NK-92 (cell line): Measurements from ENCODE around the gene KCTD4.
"Not testable (repeated sequence)": the region's sequence is repeated elsewhere in the genome, so short reads cannot be mapped to it uniquely, and the experiment has no call there.

Source experiments
- DNase-seq: peaks from one replicate; lab custom pipeline; 2025; ENCODE audit not compliant: unreplicated experiment; lab: John Stamatoyannopoulos, UW

KCTD4 gene

GRCh38 chr13:45216193-45216592, 15.3 kb upstream of the KCTD4 start:
- DNase-seq = no peak

DNA sequence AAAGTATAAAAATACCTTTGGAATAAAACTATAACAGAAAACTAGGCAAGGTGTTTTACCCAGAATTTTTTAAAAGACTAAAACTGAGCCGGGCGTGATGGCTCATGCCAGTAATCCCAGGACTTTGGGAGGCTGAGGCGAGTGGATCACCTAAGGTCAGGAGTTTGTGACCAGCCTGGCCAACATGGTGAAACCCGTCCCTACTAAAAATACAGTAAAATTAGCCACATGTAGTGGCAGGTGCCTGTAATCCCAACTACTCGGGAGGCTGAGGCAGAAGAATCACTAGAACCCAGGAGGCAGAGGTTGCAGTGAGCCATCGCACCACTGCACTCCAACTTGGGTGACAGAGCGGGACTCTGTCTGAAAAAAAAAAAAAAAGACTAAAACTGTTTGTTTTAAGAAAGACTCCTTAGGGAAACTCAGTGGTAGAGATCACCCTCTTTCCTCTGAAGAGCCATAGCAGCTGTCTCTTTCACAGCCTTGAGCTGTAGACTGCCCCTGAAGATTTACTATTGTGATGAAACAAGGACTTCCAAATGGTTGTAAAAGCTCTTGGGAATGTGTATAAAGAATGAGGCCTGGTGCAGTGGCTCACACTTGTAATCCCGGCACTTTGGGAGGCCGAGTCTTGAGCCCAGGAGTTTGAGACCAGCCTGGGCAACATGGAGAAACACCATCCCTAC, 14.7 kb upstream of the KCTD4 start:
- no peak for DNase-seq

GRCh38 chr13:45209229-45209628, 8.4 kb upstream of the KCTD4 start:
- no peak for DNase-seq

DNA sequence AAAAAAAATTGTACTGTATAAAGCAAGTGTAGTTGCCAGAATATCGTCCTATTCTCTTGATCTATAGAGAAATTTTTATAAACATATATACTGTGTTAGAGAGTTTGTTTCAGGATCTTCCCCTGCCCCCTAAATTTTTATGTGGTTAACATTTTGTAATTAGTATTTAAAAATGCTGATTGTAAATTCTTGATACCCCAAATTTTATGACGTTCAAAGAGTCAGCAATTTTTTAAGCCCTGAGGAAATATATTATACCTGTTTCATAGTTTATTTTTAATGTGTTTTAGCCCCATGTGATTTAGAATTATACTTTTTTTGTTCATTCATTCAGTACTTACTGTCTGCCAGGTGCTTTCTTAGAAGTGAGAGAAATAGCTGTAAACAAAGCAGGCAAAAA, 7.3 kb upstream of the KCTD4 start:
- DNase-seq = no peak

- DNase-seq = no peak
Observed at GRCh38 chr13:45207319-45207718, 6.5 kb upstream of the KCTD4 start.

DNA sequence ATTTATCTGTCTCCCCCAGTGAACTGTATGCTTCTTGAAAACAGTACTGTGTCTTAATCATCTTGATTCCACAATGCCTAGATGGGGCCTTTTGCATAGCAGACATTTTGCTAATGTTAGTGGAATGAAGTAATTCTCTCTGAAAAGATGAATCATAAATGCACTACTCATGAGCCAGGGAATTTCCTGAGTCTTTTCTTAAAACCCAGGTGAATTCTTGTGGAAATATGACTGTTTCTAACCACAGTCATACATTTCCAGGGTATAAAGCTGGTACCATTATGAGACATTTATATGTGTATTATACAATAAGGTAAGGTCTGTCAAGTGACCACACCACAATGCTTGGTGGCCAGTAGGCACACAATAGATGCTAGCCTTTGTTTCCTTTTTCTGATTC, 5.5 kb upstream of the KCTD4 start:
- DNase-seq = no peak

GRCh38 chr13:45205124-45205523, 4.3 kb upstream of the KCTD4 start:
- DNase-seq = no peak

- DNase-seq = no peak
Observed at GRCh38 chr13:45199711-45200110, 1.1 kb downstream of the KCTD4 start.

GRCh38 chr13:45198924-45199323, 1.9 kb downstream of the KCTD4 start:
- no peak for DNase-seq

DNA sequence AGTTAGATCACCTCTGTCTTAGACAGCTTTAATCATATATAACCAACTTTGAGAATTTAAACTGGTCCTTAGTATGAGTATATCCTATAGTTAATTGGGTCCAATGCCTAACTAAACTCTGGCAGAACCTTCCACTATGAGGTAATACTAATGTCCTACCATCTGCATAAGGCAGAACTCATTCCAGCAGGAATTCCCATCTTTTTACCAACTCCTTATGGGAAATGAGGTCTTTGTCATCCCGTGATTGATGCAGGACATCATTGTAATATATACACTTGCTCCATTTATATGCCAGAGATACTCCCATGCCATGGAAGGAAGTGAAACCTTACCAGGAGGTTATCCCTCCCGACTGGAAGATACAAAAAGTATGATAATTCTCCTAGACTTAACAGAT, 2.8 kb downstream of the KCTD4 start:
- no peak for DNase-seq

DNA sequence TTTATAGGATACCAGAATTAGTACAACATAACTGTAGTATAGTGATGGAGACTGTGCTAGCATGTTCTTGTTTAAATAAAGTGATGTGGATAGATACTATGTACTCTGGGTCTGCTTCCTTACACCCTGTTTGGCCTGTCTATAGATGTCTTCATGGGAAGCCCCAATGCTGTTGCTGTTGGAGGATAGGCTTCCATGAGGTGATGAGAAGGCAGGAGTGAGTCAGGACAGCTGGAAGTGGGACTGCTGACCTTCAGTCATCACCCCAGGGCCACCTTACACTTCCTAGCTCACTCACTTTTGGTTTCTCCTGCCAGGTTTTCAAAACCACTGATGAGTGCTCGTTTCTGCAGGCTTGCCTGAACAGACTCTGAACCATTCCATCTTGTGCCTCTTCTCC, 4.2 kb downstream of the KCTD4 start:
- no peak for DNase-seq

DNA sequence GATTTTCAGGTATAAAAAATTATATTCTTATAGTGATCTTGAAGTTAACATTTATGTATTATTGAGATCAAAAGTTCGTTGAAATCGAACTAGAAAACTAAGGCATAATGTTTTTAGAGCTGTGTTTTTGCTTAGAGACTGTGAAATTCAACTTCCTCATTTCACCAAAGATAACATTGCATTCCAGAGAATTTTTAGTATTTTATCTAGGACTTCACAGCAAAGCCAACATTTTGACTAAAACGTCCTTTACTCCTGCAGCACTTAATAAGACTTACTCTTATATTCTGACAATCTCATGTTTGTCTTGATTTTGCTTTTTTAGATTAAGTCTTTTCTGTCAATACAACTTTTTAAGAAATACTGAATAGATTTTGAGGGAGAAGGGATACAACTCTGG, 4.7 kb downstream of the KCTD4 start:
- DNase-seq = no peak

DNA sequence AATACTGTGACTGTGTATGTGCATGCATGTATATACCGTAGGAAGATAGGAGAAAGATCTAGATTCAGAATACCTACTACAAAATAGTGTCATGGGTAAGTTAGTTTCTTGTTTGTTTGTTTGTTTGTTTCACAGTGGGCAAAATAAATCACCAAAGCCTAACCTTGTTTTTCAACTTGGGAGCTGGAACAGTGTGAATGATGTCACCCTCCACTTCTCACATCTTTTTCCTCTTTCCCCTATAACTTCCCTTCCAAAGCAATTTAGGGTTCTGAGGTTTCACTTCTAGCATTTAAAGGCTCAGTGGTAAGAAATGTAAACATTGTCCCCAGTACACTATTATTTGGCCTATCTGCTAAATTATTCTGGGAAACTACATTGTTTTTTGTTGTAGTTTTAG, 5.4 kb downstream of the KCTD4 start:
- DNase-seq = no peak

- DNase-seq = no peak
Observed at GRCh38 chr13:45194081-45194939, 6.5 kb downstream of the KCTD4 start.

DNA sequence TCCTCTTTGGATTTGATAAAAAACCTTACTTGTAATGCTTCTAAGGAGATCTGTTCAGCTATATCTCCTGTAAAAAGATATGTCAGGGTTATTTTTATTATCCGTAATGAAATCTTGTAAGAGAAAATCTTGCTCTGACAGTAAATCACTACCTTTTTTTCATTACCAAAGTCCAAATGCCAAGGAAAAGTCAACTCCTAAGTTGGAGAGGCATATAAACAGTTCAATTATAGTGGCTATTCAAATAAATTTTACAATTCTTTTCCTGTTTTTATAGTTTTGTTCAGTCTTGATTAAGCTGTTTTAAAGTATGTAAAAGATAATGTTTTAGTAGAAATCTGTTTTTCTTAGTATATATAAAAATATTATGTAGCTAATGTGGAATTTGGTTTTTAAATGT, 9.0 kb downstream of the KCTD4 start:
- no peak for DNase-seq

- DNase-seq = not testable (repeated sequence)
Observed at GRCh38 chr13:45189511-45189910, 11.3 kb downstream of the KCTD4 start.

- DNase-seq = not testable (repeated sequence)
Observed at GRCh38 chr13:45189077-45189476, 11.8 kb downstream of the KCTD4 start.

GRCh38 chr13:45185286-45185685, 15.6 kb downstream of the KCTD4 start:
- DNase-seq = no peak

DNA sequence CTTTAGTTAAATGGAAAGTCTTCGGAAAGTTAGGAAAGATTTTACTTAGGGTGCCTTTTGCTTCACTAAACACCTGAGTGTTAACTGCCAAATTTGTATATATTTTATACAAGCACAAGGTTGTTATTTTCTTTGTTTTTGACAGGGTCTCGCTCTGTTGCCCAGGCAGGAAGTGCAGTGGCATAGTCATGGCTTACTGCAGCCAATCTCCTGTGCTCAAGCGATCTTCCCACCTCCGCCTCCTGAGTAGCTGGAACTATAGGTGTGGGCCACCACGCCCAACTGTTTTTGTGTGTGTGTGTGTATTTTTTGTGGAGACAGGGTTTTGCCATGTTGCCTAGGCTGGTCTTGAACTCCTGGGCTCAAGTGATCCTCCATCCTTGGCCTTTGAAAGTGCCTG, 16.2 kb downstream of the KCTD4 start:
- DNase-seq = no peak

- no peak for DNase-seq
Observed at GRCh38 chr13:45180713-45181601, 19.9 kb downstream of the KCTD4 start.

- DNase-seq = no peak
Observed at GRCh38 chr13:45180303-45180702, 20.5 kb downstream of the KCTD4 start.

- DNase-seq = no peak
Observed at GRCh38 chr13:45179428-45179827, 21.4 kb downstream of the KCTD4 start.
